HG03354 (cell line): ENCODE data around the gene CTRB1.
A peak's percentile ranks its signal among the peaks of the same experiment; 100 is the strongest.
"Not testable (repeated sequence)": the region's sequence is repeated elsewhere in the genome, so short reads cannot be mapped to it uniquely, and the experiment has no call there.

Experiments used
- ATAC-seq: cut with Tn5 transposase; IDR thresholded peaks from one replicate; pipeline ENCODE4 v1.9.1; 2021; ENCODE audit warnings: mild to moderate bottlenecking; ENCODE audit not compliant: unreplicated experiment, poor library complexity, severe bottlenecking

The CTRB1 gene

GRCh38 chr16:75238132-75238852, 19.5 kb downstream of the CTRB1 start:
- no peak for ATAC-seq

GRCh38 chr16:75238853-75239541, 20.2 kb downstream of the CTRB1 start:
- no peak for ATAC-seq

GRCh38 chr16:75239542-75240122, 20.8 kb downstream of the CTRB1 start:
- no peak for ATAC-seq

GRCh38 chr16:75240633-75241032, 21.8 kb downstream of the CTRB1 start:
- ATAC-seq, result not testable (repeated sequence)

- no peak for ATAC-seq
Measured at GRCh38 chr16:75241412-75241811, 22.6 kb downstream of the CTRB1 start.

- ATAC-seq, result no peak
Measured at GRCh38 chr16:75241955-75242354, 23.2 kb downstream of the CTRB1 start.

GRCh38 chr16:75242436-75243078, 23.8 kb downstream of the CTRB1 start:
- not testable (repeated sequence) for ATAC-seq

- no peak for ATAC-seq
Measured at GRCh38 chr16:75243667-75244224, 25.0 kb downstream of the CTRB1 start.

GRCh38 chr16:75244225-75244809, 25.5 kb downstream of the CTRB1 start:
- ATAC-seq, result no peak

- ATAC-seq, result peak; percentile 39
Measured at GRCh38 chr16:75244844-75245758, 26.3 kb downstream of the CTRB1 start.

GRCh38 chr16:75246504-75247205, 27.9 kb downstream of the CTRB1 start:
- ATAC-seq, result no peak

- ATAC-seq, result no peak
Measured at GRCh38 chr16:75247249-75247648, 28.5 kb downstream of the CTRB1 start.

- no peak for ATAC-seq
Measured at GRCh38 chr16:75248142-75248535, 29.4 kb downstream of the CTRB1 start.

- ATAC-seq, result no peak
Measured at GRCh38 chr16:75248536-75249380, 30.0 kb downstream of the CTRB1 start.

- ATAC-seq, result no peak
Measured at GRCh38 chr16:75249441-75249840, 30.7 kb downstream of the CTRB1 start.

- no peak for ATAC-seq
Measured at GRCh38 chr16:75250089-75250808, 31.5 kb downstream of the CTRB1 start.

- peak; percentile 50 for ATAC-seq
Measured at GRCh38 chr16:75250809-75251279, 32.1 kb downstream of the CTRB1 start.
